Measurements from ENCODE around the gene OR10AD1.
"Not testable (repeated sequence)": the region's sequence is repeated elsewhere in the genome, so short reads cannot be mapped to it uniquely, and the experiment has no call there.

Gene OR10AD1

GRCh38 chr12:48157889-48158370 is 45.2 kb downstream of the OR10AD1 start:
- DNase-seq = no peak

DNA sequence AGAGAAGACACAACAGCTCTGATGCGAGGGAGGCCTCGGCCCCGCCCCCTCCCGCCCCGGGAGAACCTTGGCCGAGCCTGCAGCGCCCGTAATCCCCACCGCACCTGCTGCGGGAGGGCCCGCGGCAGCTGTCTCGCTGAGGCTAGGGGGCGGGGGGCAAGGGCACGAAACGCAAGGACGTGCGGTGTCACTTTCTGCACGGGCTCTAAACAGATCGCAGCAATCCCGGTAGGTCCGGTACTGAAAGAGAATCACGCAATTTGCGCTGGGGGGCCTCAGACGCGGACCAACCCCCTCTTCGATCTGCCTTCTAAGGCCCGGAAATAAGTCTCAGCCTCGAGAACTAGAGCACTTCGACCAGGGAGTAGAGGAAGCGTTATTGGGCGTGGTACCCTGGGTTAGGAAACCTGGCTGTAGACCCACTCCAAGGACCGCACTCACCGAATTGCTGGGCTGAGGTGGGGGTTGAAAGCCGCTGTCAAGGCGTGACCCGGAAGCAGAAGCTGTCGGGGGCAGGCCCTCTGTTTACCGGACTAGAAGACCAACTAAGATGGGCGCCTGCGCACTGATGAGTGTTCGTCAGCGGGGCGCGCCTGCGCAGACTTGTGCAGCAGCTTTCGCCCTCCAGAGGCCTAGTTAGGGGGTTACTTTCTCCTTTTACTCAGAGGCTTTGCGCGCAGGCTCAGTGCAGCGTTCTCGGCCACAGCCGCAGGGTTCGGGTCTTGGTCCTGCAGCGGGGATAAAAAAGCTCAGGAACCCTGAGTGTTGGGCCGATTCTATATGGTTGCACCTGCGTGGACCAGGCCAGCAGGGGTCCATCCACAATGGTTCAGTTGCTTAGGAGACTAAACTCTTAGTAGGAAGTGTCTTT is 45.8 kb downstream of the OR10AD1 start, which contains the start of gene ASB8:
TSS of gene ASB8 (minus strand) at position 498 of the 871 bp plus-strand sequence. CDS start 4,019 bp downstream, outside the sequence.
- peak; percentile 98 for DNase-seq

DNA sequence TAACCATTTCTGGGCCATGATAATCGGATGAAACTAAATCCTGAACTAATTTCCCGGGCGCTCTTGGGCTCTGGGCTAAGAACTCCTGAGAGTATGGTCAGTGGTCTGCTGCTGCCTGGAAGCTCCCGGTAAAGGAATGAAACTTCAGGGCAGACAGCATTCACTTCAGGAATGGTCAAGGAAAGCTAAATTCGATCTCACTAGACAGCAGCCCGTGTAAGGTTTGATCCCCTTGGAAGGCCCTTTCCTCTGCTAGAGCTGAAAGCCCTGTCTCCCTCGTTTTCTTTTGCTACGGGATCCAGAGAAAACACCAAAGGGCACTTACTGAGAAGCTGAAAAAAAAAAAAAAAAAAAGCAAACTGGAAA is 46.5 kb downstream of the OR10AD1 start:
- no peak for DNase-seq

DNA sequence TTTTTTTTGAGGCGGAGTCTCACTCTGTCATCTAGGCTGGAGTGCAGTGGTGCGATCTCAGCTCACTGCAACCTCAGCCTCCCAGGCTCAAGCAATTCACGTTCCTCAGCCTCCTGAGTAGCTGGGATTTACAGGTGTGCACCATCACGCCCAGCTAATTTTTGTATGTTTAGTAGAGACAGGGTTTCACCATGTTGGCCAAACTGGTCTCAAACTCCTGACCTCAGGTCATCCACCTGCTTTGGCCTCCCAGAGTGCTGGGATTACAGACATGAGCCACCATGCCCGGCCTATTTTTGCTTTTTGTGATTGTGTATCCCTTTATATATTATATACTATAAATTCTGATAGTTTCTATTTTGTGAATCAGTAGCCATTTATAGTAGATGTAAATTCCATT is 47.3 kb downstream of the OR10AD1 start:
- DNase-seq = not testable (repeated sequence)
